Hepatic stellate cell (primary cell): Measurements from ENCODE around the gene ATXN7.

ENCODE experiments used
- DNase-seq: peaks from one replicate; pipeline ENCODE4 v3.0.0; 2011; ENCODE audit warnings: low spot score

The ATXN7 gene

DNA sequence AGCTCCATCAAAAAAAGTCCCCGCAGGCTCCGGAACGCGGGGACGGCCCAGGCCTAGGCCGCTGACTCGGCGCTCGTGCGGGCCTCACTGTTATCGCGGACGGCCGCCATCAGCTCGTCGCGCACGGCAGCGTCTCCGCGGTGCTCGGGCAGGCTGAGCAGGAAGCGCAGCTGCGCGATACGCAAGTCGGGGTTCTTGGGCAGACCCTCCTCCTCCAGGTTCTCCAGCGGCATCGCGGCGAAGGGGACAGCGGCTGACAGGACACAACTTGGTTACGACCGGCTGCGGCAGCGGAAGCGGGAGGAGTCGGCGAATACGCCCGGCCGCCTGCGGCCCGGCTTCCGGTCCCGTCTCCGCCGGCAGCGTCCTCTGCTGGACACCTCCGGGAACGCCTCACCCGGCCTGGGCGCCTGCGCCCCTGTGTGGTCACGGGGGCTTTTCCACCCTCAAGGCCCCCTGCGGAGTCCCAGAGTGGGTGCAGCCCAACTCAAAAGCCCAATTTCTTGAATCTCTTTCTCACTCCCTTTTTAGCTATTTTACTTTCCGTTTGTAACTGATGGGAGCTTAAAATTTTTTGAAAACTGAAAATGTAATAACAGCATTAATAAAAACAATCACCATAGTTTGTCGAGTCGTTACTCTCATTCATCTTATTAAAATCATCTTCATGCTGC, 159.7 kb downstream of the ATXN7 start, which contains the start of gene PSMD6:
TSS of gene PSMD6 (minus strand) at position 308 of the 674 bp plus-strand sequence. CDS start at position 233, 75 bp downstream.
- DNase-seq, result peak; percentile 80

DNA sequence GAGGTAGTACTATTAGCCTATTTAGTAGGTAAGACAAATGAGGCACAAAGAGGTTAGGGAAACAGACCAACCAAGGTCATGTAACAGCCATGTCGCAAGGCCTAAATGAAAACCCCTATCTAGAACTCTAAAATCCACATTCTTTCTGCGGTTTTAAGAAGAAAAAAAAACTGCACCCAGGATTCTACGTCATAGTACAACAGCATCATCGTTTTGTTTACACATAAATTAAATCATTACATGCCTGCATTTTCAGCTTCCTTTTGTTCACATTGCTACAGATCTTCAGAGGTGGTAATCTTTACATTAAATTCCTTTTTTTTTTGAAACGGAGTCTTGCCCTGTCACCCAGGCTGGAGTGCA, 160.2 kb downstream of the ATXN7 start:
- no peak for DNase-seq

DNA sequence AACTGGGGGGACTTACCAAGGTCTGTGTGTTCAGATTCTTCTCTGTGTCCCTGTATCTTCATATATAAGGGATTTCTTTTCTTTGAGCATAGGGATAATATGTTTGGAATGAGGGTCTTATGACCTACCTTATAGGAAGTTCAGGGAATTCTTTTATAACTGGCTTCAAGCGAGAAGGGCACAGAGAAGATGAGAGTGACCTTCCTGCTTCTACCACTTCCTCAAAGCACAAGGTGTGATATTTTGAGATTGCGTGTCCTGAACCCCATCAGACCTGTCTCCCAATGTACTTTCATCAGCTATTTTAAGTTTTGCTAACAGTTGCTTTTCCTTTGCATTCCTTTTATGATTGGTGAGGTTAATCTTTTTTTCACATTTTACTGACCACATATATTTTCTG, 162.7 kb downstream of the ATXN7 start:
- DNase-seq, result no peak

DNA sequence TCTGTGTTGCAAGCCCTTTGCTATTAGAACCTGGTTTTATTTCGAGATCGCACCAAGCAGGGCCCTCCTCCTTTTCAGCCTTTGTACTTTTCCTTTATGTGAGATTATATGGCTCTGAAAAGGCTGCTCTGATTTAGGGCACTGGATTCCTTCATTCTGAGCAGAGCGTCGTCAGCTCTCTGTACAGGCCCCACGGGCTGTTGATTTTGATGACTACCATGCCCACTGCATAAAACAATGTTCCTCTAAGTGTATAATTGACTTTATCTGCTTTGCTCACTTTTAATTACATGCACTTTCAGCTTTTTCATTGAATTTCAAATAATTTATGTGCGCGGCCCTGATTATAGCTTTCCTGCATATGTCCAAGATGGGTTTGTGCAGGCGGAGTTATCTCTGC, 164.0 kb downstream of the ATXN7 start:
- no peak for DNase-seq

DNA sequence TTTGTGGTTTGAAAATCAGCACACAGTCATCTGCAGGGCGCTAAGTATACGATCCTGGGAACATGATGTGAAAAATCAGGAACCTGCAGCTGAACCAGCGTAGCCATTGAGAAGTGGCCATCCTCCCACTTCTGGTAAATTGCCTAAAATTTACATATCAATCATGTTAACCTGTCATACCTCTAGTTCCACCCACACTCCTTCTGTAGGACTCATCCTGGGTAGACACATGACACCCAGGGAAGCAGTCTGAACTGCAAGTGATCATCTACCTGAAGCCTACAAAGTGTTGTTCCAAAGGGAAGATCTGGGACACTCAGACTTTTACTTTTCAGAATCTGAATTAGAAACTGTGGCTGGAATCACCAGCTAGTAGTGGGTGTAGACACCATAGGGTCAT, 165.1 kb downstream of the ATXN7 start:
- no peak for DNase-seq

DNA sequence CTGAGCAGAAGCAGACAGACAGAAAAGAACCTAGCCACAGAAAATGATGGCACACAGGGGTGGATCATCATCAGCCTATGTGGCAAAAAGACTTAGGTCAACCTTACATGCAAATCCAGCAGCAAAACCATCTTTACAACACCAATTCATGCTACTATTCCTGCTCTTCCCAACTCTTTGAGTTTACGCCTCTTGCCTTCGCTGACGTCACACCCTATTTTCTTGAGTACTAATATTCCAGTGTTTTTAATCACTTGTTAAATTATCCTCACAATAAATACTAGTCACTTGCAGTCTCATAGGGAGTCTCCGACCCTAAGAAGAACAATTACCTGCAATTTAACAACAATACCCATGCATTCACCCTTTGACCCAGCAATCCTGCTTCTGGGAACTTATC, 165.6 kb downstream of the ATXN7 start:
- no peak for DNase-seq

DNA sequence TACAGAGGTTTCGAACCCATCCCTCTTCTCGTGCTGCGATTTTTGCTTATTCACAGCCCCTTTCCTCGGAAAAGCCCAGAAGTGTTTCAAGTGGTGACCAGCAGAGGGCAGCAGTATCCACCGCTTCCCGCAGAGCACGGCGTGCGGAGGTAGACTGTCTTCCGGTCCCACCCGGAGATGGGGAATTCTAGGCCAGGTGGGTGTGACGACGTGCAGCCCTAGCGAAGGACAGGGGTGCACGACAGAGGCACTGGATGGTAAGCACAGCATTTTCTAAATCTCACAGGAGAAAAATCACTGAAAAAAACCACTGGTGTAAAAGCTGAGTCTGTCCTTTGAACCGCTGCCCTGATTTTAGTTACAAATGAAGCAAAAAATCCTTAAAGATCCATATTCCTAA, 167.1 kb downstream of the ATXN7 start:
- peak; percentile 67 for DNase-seq

DNA sequence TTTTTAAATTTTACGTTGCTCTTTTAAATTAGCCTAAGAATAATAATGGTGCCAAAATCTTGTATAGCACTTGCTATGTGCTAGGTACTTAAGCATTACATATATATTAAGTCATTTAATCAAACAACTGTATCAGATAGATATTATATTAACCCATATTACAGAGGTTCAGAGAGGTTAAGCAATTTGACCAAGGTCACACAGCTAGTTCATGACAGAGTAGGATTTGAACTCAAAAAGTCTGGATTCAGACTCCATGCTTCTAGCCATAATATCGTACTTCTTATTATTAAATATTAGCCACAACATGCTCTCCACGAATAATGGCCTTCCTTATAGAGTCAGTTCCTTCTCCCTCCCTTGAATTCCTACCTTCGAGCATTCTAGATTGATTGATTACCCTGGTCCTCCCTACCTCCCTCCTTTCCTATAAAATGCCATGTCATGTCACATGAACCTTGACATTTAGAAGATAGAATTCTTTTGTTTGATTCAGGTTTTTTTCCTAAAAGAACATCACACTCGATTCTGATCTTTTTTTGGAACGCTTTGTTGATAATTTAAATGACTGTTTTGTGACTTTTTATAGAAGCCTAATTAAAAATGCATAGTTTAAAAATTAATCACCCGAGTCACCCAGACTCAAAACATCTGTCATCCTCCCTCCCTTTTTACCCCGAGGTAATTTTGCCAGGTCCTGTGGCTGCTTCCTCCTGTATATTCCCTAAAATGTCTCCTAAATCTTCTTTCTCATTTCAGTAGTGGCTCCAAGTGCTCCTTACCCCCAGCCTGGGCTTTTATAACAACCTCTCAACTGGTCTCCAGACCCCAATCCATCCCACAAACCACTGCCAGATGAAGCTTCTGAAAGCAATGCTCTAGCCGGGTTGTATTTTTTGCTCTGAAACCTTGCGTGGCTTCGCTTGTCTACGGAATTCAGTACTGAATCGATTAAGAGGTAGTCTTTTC, 168.2 kb downstream of the ATXN7 start:
- no peak for DNase-seq

DNA sequence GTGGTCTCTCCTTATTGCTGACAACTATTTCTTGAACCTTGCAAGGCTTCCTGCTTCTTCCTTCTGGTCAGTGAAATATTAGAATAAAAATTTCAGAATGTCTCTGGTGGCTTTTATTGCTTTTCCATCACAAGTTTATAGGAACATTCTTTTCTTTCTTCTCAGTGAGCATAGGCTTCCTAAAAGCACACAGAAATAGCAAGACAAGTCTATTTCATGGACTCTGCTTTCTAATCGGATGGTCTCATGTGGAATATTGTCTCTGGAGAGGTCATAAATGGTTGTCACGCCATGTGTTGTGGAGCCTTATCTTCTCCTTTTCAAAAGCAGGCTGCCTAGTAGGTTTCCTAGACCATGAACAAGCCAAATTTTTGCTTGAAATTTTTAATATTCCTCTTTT, 169.4 kb downstream of the ATXN7 start:
- no peak for DNase-seq

DNA sequence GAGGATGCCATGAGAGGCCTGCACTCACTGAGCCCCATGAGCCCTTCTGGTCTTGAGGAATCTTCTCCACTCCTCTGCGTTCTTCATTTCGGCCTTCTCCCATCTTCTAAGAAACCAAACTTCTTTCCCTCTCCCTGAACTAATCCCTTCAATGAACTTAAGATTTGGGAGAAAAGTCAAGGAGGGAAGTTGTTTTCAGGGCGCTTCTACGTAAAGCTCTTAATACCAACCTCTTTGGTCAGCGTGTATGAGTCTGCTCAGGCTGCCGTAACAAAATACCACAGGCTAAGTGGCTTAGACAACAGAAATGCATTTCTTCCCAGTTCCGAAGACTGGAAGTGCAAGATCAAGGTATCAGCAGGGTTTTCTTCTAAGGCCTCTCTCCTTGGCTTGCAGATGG, 173.4 kb downstream of the ATXN7 start:
- DNase-seq, result no peak

DNA sequence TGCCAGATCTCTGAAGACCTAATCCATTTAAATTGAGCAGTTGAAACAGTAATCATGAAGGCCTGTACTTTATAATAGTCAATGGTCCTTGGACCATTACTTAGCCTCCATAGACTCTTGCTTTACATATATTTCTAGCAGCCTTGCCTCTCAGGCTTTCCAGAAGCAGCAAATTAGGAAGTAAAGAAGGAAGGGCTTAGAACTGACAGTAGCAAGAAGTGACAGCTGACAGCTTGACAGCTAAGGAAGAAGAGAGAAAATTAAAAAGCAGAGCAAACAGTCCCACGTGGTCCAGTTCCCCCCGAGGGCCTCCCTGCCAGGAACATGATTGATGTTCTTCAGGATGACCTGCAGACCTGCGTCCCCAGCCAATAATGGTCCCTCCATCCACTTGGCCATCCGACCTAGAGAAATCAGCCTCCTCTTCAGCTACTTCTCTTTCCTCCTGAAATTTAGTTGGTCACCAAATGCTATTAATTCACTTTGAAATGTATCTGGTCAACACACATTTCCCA, 174.6 kb downstream of the ATXN7 start:
- no peak for DNase-seq

DNA sequence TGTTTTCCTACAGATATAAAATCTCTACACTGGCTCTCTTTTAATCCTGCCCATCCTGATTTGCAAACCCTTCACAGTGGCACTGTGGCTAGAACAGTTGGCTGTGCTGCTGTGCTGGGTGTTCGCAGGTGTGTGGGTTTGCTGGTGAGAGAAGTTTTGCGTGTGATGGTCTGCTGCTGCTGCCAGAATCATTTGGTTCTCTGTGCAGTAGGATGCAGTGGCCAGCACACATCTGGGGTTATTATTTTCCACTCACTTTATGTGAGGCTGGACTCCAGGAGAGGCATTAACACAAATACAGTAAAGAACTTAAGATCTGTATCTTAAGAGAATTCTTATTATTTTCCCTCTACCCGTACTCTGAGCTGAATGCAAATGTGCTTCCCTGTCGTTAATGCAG, 175.7 kb downstream of the ATXN7 start:
- no peak for DNase-seq

DNA sequence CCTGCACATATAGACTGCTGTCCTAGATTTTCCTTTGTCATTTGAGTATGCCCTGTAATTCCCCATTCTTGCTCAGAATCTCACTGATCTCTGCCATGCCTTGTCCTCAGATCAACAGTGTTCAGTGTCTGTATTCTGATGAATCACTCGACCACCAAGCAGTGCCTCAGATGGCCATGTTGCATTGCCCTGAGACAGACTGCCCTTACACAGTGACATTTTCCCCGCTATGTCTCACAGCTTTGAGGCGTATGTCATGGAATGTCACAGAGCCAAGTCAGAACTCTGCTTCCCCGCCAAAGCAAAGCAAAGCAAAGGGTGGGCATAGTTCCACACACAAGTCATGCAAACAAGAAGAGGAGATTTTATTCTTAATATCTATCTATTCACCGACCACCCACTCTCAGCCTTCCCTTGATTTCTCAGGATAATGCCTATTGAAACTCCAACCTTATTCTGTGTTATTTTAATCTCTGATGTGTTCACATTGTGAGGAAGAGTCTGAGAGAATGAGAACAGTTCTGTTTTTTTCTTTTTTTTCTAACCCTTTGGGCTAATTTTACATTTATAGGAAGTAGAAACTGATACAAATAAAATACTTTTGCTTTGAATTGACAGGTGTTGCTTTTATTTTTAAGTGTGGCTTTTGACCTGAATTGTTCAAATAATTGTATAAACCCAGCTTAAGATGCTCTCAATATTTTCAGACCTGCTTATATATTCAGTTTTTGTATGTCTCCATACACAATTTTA, 176.5 kb downstream of the ATXN7 start:
- no peak for DNase-seq

DNA sequence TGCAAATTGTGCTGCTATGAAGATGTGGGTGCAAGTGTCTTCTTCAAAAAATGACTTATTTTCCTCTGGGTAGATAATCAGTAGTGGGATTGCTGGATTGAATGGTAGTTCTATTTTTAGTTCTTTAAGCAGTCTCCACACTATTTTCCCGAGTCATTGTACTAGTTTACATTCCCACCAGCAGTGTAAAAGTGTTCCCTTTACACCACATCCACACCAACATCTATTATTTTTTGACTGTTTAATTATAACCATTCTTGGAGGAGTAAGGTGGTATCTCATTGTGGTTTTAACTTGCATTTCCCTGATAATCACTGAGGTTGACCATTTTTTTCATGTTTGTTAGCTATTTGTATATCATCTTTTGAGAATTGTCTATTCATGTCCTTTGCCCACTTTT, 179.3 kb downstream of the ATXN7 start:
- DNase-seq, result no peak

DNA sequence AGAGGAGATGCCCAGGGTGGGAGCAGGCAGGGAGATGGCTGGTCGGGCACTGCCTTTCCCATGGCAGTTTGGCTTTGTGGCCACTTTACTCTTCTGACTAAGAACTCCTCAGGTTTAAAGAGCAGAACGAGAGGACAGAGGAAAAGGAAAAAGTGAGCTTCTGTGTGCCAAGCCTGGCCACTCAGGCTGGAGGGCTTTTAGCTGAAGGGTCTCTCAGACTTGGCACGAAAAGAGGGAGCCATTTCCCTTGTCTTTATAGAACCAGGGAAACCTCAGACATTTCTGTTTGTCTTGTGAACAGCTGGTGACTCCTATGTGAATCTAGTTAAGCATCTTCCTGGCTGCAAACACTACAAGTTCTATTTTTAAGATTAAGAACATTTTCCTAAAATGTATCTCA, 182.9 kb downstream of the ATXN7 start:
- no peak for DNase-seq

DNA sequence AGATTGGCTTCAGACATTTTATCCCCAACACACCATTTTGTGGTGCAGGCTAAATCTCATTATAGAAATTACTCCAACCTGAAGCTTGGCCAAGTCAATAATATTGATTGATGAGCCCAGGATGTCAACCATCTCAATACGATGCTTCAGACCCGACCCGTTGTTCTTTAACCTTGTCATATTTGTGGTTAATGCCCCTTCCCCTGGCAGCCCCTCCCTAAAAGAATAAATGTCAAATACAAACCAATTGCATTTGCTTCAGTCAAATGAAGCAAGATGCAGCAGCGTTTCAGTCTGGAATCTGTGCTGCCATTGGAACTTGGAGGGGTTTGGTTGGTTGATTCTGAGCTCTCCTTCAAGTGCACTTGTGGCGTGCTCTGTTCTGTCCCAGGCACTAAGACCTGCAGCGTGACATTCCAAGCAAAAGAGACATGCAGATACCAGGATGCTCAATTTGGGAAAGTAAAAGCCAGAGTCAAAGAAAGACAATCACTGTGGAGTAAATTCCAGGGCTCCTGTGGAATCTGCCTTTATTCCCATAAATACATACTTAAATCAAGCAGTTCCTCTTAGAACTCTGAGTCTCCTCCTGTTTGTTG, 183.4 kb downstream of the ATXN7 start:
- no peak for DNase-seq

DNA sequence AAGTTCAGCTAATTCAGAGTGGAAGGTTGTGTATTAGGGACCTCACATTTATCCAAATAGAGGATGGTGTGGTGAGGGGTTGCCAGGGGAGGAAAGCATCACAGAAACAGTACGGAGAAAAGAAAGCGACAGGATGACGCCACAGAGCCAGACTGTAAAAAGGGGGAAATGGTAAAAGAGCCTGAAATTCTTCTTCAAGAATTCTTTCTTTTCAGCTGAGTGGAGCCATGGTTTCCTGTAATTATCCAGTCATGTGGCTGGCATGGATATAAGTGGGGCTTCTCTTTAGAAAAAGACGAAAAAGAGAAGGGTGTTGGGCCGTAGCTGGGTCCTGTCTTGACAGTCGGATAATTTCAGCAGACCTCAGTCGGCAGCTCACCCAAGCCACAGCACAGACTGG, 184.1 kb downstream of the ATXN7 start:
- DNase-seq, result no peak

DNA sequence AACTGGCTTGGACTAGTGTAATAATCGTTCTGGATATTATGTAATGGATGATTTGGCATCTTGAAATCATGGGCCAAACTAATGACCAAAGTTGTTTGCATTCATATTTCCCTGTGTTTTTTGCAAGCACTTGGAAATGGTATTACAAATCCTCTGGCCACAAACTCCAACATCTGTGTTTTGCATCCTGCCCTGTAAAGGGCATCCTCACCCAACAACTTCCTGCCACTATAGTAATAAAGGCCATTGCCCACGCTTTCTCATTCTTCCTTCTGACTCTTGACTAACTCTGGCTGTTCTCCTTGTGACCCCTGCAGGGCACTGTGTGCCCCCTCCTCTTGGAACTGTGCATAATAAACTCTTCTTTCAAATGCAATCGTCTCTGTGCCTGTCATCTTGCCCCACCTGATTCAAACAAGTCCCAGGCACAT, 185.0 kb downstream of the ATXN7 start:
- DNase-seq, result no peak

DNA sequence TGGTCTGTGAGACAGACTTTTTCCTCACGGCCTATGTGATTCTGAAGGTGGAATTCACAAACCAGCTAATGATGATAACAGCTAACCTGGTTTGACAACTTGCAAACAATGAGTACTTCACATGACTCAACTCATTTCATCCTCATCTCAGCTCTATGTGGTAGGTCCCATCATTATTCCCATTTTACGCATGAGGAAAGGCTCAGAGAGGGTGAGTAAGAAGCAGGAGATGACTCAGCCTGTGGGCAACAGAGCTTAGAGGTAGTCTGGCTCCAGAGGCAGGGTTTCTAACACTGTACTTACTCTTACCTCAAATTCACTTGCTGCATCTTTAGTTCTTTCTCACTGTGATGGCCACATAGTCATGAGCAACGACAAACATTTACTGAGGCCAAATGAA, 185.5 kb downstream of the ATXN7 start:
- no peak for DNase-seq

DNA sequence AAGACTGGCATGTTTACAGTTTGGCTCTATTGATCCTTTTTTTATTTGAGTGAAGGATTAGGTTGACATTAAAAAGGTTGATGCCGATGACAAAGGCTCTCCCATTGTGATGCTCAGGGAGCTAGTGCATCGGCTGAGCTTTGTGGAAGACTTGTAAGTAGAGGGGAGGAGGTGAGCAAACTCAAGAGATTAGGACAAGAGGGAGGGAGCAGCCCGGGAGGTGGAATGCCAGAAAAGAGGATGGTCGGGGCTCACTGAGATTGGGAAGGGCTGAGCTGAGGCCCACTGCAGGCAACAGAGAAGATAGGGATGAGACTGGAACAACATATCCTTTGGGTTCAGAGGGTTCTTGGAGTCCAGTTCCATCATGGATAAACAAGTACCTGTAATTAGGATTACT, 186.2 kb downstream of the ATXN7 start:
- no peak for DNase-seq
